Body of pancreas (tissue), 4 donors: Measurements from ENCODE around the gene AGPAT1. TPM values are rescaled to one million over a fixed set of nuclear protein-coding genes. Genes with fewer than 3 reads are reported as not detected.

ENCODE experiments used
- ATAC-seq: fragments of 150-250 bp; one replicate; pipeline ENCODE4 v1.9.1; 2016
- DNase-seq, 4 donors: peaks; one replicate each; pipeline ENCODE4 v3.0.0-alpha.2; 2019
- H3K27ac ChIP-seq, 4 donors: fragments of 200-600 bp; sonication (generic); 1 replicate in 3 of 4; 2 replicates in 1 of 4; pipeline versions ENCODE4 v1.5.1 to v1.6.1; 2016 to 2019; ENCODE audit warnings: mild to moderate bottlenecking in 1 of 4, mixed read lengths in 1 of 4, moderate library complexity in 1 of 4
- H3K27me3 ChIP-seq, 2 donors: fragments of 200-600 bp; sonication (generic); one replicate each; pipeline ENCODE4 v1.6.0; 2016; ENCODE audit warnings: mild to moderate bottlenecking in 1 of 2
- H3K36me3 ChIP-seq, 2 donors: fragments of 200-600 bp; sonication (generic); replicated peaks in 1 of 2; 2 replicates each; pipeline ENCODE4 v1.5.1; 2016; ENCODE audit warnings: low read depth in 2 of 2; ENCODE audit not compliant: insufficient read depth in 1 of 2
- H3K4me1 ChIP-seq: fragments of 200-600 bp; sonication (generic); one replicate; pipeline ENCODE4 v1.6.0; 2016
- H3K4me3 ChIP-seq, 2 donors: fragments of 200-600 bp; sonication (generic); 1 replicate in 1 of 2; 2 replicates in 1 of 2; pipeline ENCODE4 v1.5.1; 2016 to 2019
- H3K9me3 ChIP-seq, 3 donors: fragments of 200-600 bp; sonication (generic); 1 replicate in 2 of 3; 2 replicates in 1 of 3; pipeline ENCODE4 v1.5.1; 2016
- POLR2A ChIP-seq, 3 donors: fragments of 450-650 bp; IDR thresholded peaks; one replicate each; pipeline ENCODE4 v1.6.1; 2016; ENCODE audit warnings: antibody characterized with exemption in 3 of 3, mild to moderate bottlenecking in 2 of 3
- WGBS, 2 donors: methylation state at CpG; one replicate each; pipeline ENCODE4 v1.1.5; 2017; 5-methylcytosine and 5-hydroxymethylcytosine counted together
- intact Hi-C: fragments of 100-400 bp; cut with DNase I; formaldehyde crosslinking; loops from one replicate; pipeline ENCODE4 v1.15.1; 2023
- total RNA-seq, 2 donors: library from RNA; depleted of rRNA; stranded (reverse); fragments of >200 nt; gene quantifications; one replicate each; pipeline ENCODE4 v1.1.0, GENCODE V29; 2016
- TF ChIP-seq, protein P1 (sequence below), 7 experiments: fragments of 450-650 bp in 4 of 7; fragments of 200-600 bp in 3 of 7; sonication (generic) in 3 of 7; IDR thresholded peaks; one replicate each; pipeline ENCODE4 v1.5.1; 2016 to 2019; ENCODE audit warnings: antibody characterized with exemption in 7 of 7

AGPAT1 gene
- total RNA-seq, 2 donors from 2014 or later: 13.2 to 16.1 TPM

- DNase-seq: no peak
- H3K27ac ChIP-seq: no peak overlapping the region
Observed at GRCh38 chr6:32181915-32182529, 6.1 kb upstream of the AGPAT1 start.

DNA sequence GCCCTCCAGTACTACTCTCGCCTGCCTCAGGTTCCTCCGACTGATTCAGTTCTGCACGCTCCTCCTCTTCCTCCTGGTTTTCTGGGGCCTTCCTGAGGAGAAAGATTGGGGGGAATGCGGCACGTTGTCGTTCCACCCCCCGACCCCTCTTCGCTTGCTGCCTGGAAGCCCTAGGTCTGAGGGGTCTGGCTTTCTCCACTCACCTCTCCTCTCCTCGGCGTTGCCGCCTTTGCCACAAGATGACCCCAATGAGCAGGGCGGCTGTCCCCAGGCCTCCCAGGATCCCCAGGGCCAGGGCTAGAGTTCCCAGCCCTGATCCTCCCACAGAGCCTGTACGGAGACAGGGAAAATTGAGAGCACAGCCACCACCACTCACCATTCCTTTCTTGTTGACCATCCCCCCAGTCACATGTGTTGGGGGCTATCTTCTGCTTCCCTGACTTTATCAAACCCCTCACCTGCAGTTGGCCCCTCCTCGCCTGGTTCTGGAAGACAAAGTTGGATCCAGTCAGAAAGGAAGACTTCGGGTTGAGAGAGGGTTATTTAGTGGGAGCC is 5.3 kb upstream of the AGPAT1 start:
- Histone ChIP-seq H3K27me3 (no peaks in the 10 kb centered on the region), H3K4me1 (peaks cover 35% of the 10 kb centered on the region), H3K27ac (no peak overlapping the region), H3K36me3 (peaks cover 0 to 4% of the 10 kb centered on the region in 2 donors), H3K4me3 (no peak overlapping the region), H3K9me3 (no peaks in the 10 kb centered on the region)
- WGBS, 2 donors: 89% methylated on average over 15 of the region's 15 CpGs
- TF ChIP-seq, protein P1, sequence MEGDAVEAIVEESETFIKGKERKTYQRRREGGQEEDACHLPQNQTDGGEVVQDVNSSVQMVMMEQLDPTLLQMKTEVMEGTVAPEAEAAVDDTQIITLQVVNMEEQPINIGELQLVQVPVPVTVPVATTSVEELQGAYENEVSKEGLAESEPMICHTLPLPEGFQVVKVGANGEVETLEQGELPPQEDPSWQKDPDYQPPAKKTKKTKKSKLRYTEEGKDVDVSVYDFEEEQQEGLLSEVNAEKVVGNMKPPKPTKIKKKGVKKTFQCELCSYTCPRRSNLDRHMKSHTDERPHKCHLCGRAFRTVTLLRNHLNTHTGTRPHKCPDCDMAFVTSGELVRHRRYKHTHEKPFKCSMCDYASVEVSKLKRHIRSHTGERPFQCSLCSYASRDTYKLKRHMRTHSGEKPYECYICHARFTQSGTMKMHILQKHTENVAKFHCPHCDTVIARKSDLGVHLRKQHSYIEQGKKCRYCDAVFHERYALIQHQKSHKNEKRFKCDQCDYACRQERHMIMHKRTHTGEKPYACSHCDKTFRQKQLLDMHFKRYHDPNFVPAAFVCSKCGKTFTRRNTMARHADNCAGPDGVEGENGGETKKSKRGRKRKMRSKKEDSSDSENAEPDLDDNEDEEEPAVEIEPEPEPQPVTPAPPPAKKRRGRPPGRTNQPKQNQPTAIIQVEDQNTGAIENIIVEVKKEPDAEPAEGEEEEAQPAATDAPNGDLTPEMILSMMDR (IDR thresholded peaks at IDR 0.05): no peak
- intact Hi-C loops: no loop called here
- no peak for DNase-seq
- no peak for ATAC-seq

More at GRCh38 chr6:32181915-32182529, 6.1 kb upstream of the AGPAT1 start:
- Histone ChIP-seq H3K36me3 (peaks cover 0 to 6% of the 10 kb centered on the region in 2 donors), H3K9me3 (no peaks in the 10 kb centered on the region), H3K27me3 (no peaks in the 10 kb centered on the region), H3K4me1 (peaks cover 30% of the 10 kb centered on the region), H3K4me3 (no peak overlapping the region)
- 85 to 89% methylated on average over 7 to 10 of the region's 10 CpGs for WGBS, 2 donors
- TF ChIP-seq POLR2A (IDR thresholded peaks at IDR 0.05): no peak
- TF ChIP-seq, protein P1 (IDR thresholded peaks at IDR 0.05): no peak
- no peak for ATAC-seq
- intact Hi-C loops: no loop called here

DNA sequence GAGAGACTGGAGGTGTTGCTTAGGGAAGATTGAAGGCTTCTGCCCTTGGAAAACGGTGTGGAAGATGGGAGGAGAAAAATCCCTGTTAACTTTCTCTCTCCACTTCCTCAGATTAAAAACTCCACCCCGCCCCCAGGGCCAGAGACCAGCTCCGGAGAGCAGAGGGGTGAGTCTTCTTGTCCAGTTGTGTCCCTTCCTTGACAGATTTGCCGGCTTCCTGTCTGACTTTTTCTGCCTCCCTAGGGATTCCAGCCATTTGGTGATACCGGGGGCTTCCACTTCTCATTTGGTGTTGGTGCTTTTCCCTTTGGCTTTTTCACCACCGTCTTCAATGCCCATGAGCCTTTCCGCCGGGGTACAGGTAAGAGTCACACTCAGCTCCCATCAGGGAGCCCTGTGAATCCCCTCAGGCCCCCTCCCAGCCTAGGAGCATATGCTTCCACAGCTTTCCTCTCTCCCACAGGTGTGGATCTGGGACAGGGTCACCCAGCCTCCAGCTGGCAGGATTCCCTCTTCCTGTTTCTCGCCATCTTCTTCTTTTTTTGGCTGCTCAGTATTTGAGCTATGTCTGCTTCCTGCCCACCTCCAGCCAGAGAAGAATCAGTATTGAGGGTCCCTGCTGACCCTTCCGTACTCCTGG is 4.0 kb upstream of the AGPAT1 start:
- no peak overlapping the region for H3K27ac ChIP-seq
- 72 to 73% methylated on average over 10 of the region's 10 CpGs for WGBS, 2 donors

DNA sequence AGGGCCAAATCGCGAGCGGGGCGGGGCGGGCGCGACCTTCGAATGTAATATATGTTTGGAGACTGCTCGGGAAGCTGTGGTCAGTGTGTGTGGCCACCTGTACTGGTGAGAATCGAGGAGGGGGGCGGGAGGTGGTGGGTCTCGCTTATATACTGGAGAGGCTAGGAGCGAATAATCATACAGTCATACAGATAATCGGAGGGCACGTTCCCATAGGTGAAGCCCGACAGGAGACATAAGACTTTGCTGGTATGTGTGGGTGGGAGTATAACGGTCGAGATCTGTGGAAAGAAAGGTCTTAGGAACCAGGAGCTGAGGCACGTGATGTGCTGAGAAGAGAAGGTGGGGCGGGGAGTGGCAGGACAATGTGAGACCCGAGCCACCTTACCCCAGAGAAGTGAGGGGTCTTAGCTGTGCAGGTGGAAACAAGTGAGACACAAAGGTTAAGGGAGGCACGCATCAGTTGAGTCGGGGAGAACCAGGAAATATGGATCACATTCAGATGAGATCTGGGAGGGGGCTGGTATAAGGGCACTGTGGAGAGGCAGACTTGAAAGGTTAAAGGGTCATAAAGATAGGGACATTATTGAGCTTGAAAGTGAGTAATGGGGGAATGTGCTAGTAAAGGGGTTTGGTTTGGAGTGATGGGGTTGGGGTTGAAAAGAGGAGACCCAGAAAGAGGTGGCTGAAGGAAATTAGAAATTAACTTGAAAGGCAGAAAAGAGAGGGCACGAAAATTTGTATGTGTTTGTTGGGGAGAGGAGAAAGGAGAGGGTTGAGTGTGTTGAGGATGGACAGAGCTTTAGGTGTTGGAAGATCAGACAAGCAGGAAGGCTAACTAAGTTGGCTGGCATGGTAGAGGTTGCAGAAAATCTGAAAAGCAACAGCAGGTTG is 2.9 kb upstream of the AGPAT1 start:
- Histone ChIP-seq H3K27me3 (no peaks in the 10 kb centered on the region), H3K9me3 (no peaks in the 10 kb centered on the region), H3K4me3 (peak overlapping the region; percentile 24 to 52), H3K4me1 (peaks cover 41% of the 10 kb centered on the region), H3K36me3 (peaks cover 0 to 4% of the 10 kb centered on the region in 2 donors), H3K27ac (peak overlapping the region; percentile 81 to 94 (median 85))
- TF ChIP-seq POLR2A (IDR thresholded peaks at IDR 0.05): no peak
- TF ChIP-seq, protein P1 (IDR thresholded peaks at IDR 0.05): peak in 1 of 7 experiments; percentile 4
- intact Hi-C loops: no loop called here
- DNase-seq (no peak), ATAC-seq (no peak)
- 3 to 4% methylated on average over 15 to 24 of the region's 24 CpGs for WGBS, 2 donors

More for the DNA sequence above, 4.0 kb upstream of the AGPAT1 start:
- Histone ChIP-seq H3K9me3 (no peaks in the 10 kb centered on the region), H3K27me3 (no peaks in the 10 kb centered on the region), H3K4me3 (no peak overlapping the region), H3K4me1 (peaks cover 37% of the 10 kb centered on the region), H3K36me3 (peaks cover 0 to 4% of the 10 kb centered on the region in 2 donors)
- intact Hi-C loops: no loop called here
- TF ChIP-seq, protein P1 (IDR thresholded peaks at IDR 0.05): no peak
- no peak for TF ChIP-seq POLR2A (IDR thresholded peaks at IDR 0.05)
- DNase-seq: no peak
- no peak for ATAC-seq
